Activated effector memory CD4-positive, alpha-beta T cell treated with anti-CD3 and anti-CD28 coated beads, Interleukin-2, amount 50 U/mL, for 16 hours (primary cell): Measurements from ENCODE around the gene BIRC3.
"Not testable (repeated sequence)": the region's sequence is repeated elsewhere in the genome, so short reads cannot be mapped to it uniquely, and the experiment has no call there.

Experiments used
- DNase-seq: peaks from one replicate; pipeline ENCODE4 v3.0.0-alpha.2; 2020

Gene BIRC3

GRCh38 chr11:102296757-102297156 lies 20.5 kb upstream of the BIRC3 start:
- DNase-seq: not testable (repeated sequence)

GRCh38 chr11:102300837-102301236 lies 16.4 kb upstream of the BIRC3 start:
- DNase-seq: peak; percentile 82

DNA sequence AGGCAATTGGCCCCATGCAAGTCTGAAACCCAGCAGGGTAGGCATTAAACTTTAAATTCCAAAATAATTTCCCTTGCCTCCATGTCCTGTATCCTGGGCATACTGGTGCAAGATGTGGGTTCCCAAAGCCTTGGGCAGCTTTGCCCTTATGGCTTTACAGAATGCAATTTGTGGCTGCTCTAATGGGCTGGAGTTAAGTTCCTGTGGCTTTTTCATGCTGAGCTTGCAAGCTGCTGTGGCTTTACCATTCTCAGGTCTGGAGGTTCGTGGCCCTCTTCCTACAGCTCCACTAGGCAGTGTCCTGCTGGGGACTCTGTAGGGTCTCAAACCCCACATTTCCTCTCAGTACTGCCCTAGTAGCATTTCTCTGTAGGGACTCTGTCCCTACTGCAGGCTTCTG lies 15.0 kb upstream of the BIRC3 start:
- no peak for DNase-seq

DNA sequence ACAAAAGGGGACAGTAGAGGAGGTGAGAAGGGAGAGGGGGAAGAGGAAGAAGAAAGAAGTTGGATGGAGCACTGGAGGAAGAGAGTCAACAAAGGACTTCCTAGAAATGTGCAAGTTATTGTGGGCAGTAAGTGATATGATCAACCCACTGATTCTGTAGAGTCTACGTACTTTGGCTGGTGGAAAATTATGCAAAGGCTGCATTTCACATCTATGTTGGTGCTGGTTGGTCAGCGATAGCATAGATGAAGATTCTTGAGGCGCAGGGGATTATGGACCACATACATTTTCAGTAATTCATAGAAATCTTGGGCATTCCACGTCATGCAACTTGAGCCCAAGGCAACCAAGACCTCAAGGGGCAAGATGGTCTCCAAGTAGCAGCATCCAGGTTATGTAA lies 12.6 kb upstream of the BIRC3 start:
- DNase-seq: no peak

GRCh38 chr11:102305352-102306047 lies 11.8 kb upstream of the BIRC3 start:
- DNase-seq: no peak

GRCh38 chr11:102306048-102306597 lies 11.2 kb upstream of the BIRC3 start:
- no peak for DNase-seq

GRCh38 chr11:102306817-102307726 lies 10.2 kb upstream of the BIRC3 start:
- peak; percentile 78 for DNase-seq

- no peak for DNase-seq
Measured at GRCh38 chr11:102307727-102308038, 9.6 kb upstream of the BIRC3 start.

DNA sequence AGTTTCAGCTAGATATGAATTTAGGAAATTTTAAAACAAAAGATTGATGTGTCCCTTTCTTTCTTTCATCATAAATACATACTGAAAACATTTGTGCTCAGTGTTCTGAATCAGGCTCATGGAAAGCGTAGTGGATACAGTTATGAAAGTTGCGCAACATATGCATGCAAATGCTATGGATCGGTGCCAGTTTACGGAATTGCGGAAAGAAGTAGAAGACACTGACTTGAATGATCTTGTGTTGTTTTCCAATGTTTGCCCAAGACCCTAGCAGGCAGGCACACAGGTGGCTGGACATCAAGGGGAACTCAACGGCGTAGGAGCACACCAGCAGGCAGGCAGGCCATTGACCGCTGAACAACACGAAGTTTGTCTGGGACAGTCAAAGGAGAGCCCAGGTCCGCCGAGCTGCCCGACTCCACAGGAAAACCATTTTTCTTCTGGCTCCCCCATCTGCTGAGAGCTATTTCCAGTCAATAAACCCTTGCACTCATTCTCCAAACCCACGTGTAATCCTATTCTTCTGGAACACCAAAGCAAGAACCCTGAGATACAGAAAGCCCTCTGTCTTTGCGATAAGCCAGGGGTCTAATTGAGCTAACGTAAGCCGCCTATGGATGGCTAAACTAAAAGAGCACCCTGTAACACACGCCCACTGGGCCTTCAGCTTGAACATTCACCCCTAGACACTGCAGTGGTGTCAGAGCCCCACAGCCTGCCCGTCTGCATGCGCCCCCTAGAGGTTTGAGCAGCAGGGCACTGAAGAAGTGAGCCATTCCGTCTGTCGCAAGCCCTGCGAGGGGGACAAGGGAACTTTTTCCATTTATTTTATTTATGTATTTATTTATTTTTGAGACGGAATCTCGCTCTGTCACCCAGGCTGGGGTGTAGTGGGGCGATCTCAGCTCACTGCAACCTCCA lies 7.4 kb upstream of the BIRC3 start:
- no peak for DNase-seq

DNA sequence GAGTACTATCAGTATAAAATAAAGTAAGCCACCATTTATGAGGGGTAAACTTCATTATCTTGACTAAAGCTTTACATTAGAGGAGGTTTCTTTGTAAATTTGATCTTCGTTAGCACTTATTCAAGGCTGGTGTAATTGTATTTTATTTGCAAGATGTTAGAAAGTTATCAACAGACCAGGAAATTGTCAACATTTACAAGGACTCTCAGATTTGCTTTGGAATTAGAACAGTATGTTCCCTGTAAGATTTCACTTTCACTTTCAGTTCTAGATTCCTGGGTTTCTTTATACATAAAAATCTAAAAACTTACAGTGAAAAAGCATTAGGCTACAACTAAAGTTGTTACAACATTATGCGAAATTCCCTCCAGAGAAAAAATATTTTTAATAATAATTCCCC lies 4.6 kb upstream of the BIRC3 start:
- DNase-seq: no peak

- DNase-seq: no peak
Measured at GRCh38 chr11:102313238-102313940, 3.9 kb upstream of the BIRC3 start.

DNA sequence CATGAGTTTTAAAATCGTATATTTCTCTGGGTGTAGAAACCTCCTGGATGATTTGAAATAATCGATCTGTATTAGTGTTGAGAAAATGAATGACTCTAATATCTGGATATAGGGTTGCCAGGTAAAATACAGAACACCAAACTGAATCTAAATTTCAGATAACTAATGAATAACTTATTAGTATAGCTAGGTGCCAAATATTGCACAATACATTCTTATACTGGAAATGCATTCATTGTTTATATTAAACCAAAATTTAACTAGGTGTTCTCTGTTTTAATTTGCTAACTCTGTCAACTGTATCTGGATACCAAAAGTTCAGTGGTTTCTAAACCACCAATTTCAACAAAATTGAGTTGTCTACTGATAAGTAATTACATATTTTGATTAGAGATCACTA lies 2.5 kb upstream of the BIRC3 start:
- no peak for DNase-seq

GRCh38 chr11:102316346-102316904 lies 859 bp upstream of the BIRC3 start:
- DNase-seq: no peak

DNA sequence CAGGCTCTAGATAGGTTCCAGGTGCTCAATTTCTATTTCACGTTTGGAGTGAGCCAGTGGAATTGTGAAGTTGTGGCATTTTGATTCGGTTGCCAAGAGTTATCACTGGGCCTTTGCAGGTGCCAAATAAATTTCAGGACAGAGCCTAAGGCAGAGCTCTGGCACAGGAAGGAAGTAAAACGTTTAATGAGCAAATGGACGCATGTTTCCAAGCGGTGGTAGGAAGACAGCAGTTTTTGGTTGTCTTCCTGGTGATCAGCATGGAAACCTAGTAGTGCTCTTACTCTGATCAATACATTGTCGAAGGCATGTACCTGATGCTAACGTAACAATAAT lies 452 bp downstream of the BIRC3 start:
- no peak for DNase-seq

- peak; percentile 84 for DNase-seq
Measured at GRCh38 chr11:102318469-102318868, 1.2 kb downstream of the BIRC3 start.

GRCh38 chr11:102319544-102319943 lies 2.3 kb downstream of the BIRC3 start:
- DNase-seq: no peak

GRCh38 chr11:102320188-102320587 lies 2.9 kb downstream of the BIRC3 start:
- no peak for DNase-seq

DNA sequence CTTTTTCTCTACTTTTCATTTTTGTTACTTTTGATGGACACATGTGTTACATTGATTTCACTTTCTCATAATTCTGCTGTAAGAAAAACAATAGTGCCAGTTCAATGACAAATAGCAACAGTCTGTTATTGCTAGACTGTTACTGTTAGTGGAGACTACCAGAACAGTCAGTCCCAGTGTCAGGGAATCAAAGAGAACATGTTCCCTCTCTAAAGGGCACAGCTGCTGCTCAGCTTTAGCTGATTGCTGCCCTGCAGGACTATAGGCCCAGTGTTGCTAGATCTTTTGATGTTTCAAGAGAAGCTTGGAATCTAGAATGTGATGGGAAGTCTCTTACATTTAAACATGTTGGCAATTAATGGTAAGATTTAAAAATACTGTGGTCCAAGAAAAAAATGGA lies 3.4 kb downstream of the BIRC3 start:
- no peak for DNase-seq

GRCh38 chr11:102322560-102322959 lies 5.3 kb downstream of the BIRC3 start:
- no peak for DNase-seq

GRCh38 chr11:102323542-102324251 lies 6.4 kb downstream of the BIRC3 start:
- DNase-seq: no peak

DNA sequence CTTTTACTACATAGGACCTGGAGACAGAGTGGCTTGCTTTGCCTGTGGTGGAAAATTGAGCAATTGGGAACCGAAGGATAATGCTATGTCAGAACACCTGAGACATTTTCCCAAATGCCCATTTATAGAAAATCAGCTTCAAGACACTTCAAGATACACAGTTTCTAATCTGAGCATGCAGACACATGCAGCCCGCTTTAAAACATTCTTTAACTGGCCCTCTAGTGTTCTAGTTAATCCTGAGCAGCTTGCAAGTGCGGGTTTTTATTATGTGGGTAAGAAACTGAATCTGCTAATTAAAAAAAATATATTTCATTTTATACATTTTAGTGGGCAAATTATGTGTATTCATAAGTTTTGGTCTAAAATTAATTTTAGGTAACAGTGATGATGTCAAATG lies 7.8 kb downstream of the BIRC3 start:
- no peak for DNase-seq

- DNase-seq: no peak
Measured at GRCh38 chr11:102328748-102329147, 11.5 kb downstream of the BIRC3 start.
